ENCODE results near the gene KIAA0825.

KIAA0825 gene

GRCh38 chr5:94113087-94113486 is 505.3 kb downstream of the KIAA0825 start:
- Histone ChIP-seq H4K91ac (ENCODE audit: low read depth, low read length) (no peak overlapping the region), H3K14ac (ENCODE audit: low read length) (no peak overlapping the region), H3K4me1 (ENCODE audit: control insufficient read depth in 1 of 2, insufficient read depth in 2 of 2, low read length in 2 of 2) (no peaks in the 10 kb centered on the region), H2AFZ (ENCODE audit: insufficient read depth, low read length, poor library complexity) (no peak overlapping the region), H2AK5ac (ENCODE audit: low read length) (no peak overlapping the region), H3K9ac (ENCODE audit: low read length) (no peak overlapping the region), H3K18ac (ENCODE audit: low read length) (no peak overlapping the region), H4K8ac (ENCODE audit: low read depth, low read length) (no peak overlapping the region), H3K9me3 (ENCODE audit: insufficient read depth, low read depth, low read length) (peaks cover 7% of the 10 kb centered on the region), H3K36me3 (ENCODE audit: control insufficient read depth in 1 of 2, insufficient read depth in 2 of 2, low read length in 2 of 2) (peaks cover 0 to 1% of the 10 kb centered on the region in 2 experiments), H3K79me2 (ENCODE audit: control insufficient read depth, insufficient read depth, low read length, poor library complexity) (peaks cover 3% of the 10 kb centered on the region), H3K4ac (ENCODE audit: low read depth, low read length) (no peak overlapping the region), H4K12ac (ENCODE audit: low read depth, low read length) (no peak overlapping the region), H3K27ac (ENCODE audit: low read depth, low read length) (no peak overlapping the region), H3K27me3 (ENCODE audit: insufficient read depth, low read length) (no peaks in the 10 kb centered on the region), H2BK5ac (ENCODE audit: low read depth, low read length, poor library complexity) (no peak overlapping the region), H3K23ac (ENCODE audit: low read length) (no peak overlapping the region), H2BK120ac (ENCODE audit: insufficient read depth, low read length, poor library complexity) (no peak overlapping the region), H3K4me3 (ENCODE audit: low read depth, low read length) (no peak overlapping the region), H3K79me1 (ENCODE audit: low read length) (peaks cover 6% of the 10 kb centered on the region), H3K4me2 (ENCODE audit: low read length) (no peak overlapping the region), H2BK12ac (ENCODE audit: low read length) (no peak overlapping the region)
- WGBS (ENCODE audit: extremely low coverage, insufficient coverage, insufficient read length): no CpG with 5 or more reads among the region's 2 CpGs
- no peak for DNase-seq

- peak overlapping the region; percentile 61 for H3K27ac ChIP-seq (ENCODE audit: low read depth, low read length)
These were observed 507.0 kb downstream of the KIAA0825 start for GRCh38 chr5:94111209-94112004.

GRCh38 chr5:94103514-94104245 is 514.7 kb downstream of the KIAA0825 start:
- DNase-seq: no peak
- H4K91ac ChIP-seq (ENCODE audit: low read depth, low read length): no peak overlapping the region
- no peak overlapping the region for H4K12ac ChIP-seq (ENCODE audit: low read depth, low read length)
- no CpG with 5 or more reads among the region's 3 CpGs for WGBS (ENCODE audit: extremely low coverage, insufficient coverage, insufficient read length)
- no peak overlapping the region for H3K4me2 ChIP-seq (ENCODE audit: low read length)
- no peak overlapping the region for H3K9ac ChIP-seq (ENCODE audit: low read length)
- H3K14ac ChIP-seq (ENCODE audit: low read length): no peak overlapping the region
- H3K79me1 ChIP-seq (ENCODE audit: low read length): no peaks in the 10 kb centered on the region
- no peak overlapping the region for H3K23ac ChIP-seq (ENCODE audit: low read length)
- no peak overlapping the region for H2AK5ac ChIP-seq (ENCODE audit: low read length)
- no peak overlapping the region for H2AFZ ChIP-seq (ENCODE audit: insufficient read depth, low read length, poor library complexity)
- no peak overlapping the region for H3K4ac ChIP-seq (ENCODE audit: low read depth, low read length)
- H2BK5ac ChIP-seq (ENCODE audit: low read depth, low read length, poor library complexity): no peak overlapping the region
- no peaks in the 10 kb centered on the region for H3K36me3 ChIP-seq (ENCODE audit: control insufficient read depth in 1 of 2, insufficient read depth in 2 of 2, low read length in 2 of 2)
- H3K79me2 ChIP-seq (ENCODE audit: control insufficient read depth, insufficient read depth, low read length, poor library complexity): no peaks in the 10 kb centered on the region
- no peak overlapping the region for H3K18ac ChIP-seq (ENCODE audit: low read length)
- no peaks in the 10 kb centered on the region for H3K4me1 ChIP-seq (ENCODE audit: control insufficient read depth in 1 of 2, insufficient read depth in 2 of 2, low read length in 2 of 2)
- H4K8ac ChIP-seq (ENCODE audit: low read depth, low read length): no peak overlapping the region
- no peaks in the 10 kb centered on the region for H3K9me3 ChIP-seq (ENCODE audit: insufficient read depth, low read depth, low read length)
- H3K4me3 ChIP-seq (ENCODE audit: low read depth, low read length): no peak overlapping the region
- no peaks in the 10 kb centered on the region for H3K27me3 ChIP-seq (ENCODE audit: insufficient read depth, low read length)
- H2BK12ac ChIP-seq (ENCODE audit: low read length): no peak overlapping the region
- H3K27ac ChIP-seq (ENCODE audit: low read depth, low read length): no peak overlapping the region
- H2BK120ac ChIP-seq (ENCODE audit: insufficient read depth, low read length, poor library complexity): no peak overlapping the region

More at GRCh38 chr5:94111209-94112004, 507.0 kb downstream of the KIAA0825 start:
- Histone ChIP-seq H3K4ac (ENCODE audit: low read depth, low read length) (peak overlapping the region; percentile 65), H3K79me2 (ENCODE audit: control insufficient read depth, insufficient read depth, low read length, poor library complexity) (peaks cover 3% of the 10 kb centered on the region), H3K14ac (ENCODE audit: low read length) (peak overlapping the region; percentile 88), H3K4me2 (ENCODE audit: low read length) (peak overlapping the region; percentile 87), H2BK5ac (ENCODE audit: low read depth, low read length, poor library complexity) (peak overlapping the region; percentile 49), H2AFZ (ENCODE audit: insufficient read depth, low read length, poor library complexity) (peak overlapping the region; percentile 100), H3K4me3 (ENCODE audit: low read depth, low read length) (peak overlapping the region; percentile 94), H3K18ac (ENCODE audit: low read length) (peak overlapping the region; percentile 92), H3K23ac (ENCODE audit: low read length) (no peak overlapping the region), H2AK5ac (ENCODE audit: low read length) (no peak overlapping the region), H2BK12ac (ENCODE audit: low read length) (no peak overlapping the region), H4K91ac (ENCODE audit: low read depth, low read length) (peak overlapping the region; percentile 78), H3K79me1 (ENCODE audit: low read length) (peaks cover 6% of the 10 kb centered on the region), H2BK120ac (ENCODE audit: insufficient read depth, low read length, poor library complexity) (peak overlapping the region; percentile 79), H3K4me1 (ENCODE audit: control insufficient read depth in 1 of 2, insufficient read depth in 2 of 2, low read length in 2 of 2) (no peaks in the 10 kb centered on the region), H4K12ac (ENCODE audit: low read depth, low read length) (peak overlapping the region; percentile 96), H4K8ac (ENCODE audit: low read depth, low read length) (peak overlapping the region; percentile 99), H3K9ac (ENCODE audit: low read length) (peak overlapping the region; percentile 85), H3K36me3 (ENCODE audit: control insufficient read depth in 1 of 2, insufficient read depth in 2 of 2, low read length in 2 of 2) (no peaks in the 10 kb centered on the region), H3K27me3 (ENCODE audit: insufficient read depth, low read length) (no peaks in the 10 kb centered on the region), H3K9me3 (ENCODE audit: insufficient read depth, low read depth, low read length) (peaks cover 2% of the 10 kb centered on the region)
- DNase-seq: peak; percentile 95 to 97
- no CpG with 5 or more reads among the region's 51 CpGs for WGBS (ENCODE audit: extremely low coverage, insufficient coverage, insufficient read length)

Data from trophoblast cell (in vitro differentiated cells and primary cell).